ENCODE results near the gene TUFM. TPM values are rescaled to one million over a fixed set of nuclear protein-coding genes. Genes with fewer than 3 reads are reported as not detected.
"Not testable (repeated sequence)": the region's sequence is repeated elsewhere in the genome, so short reads cannot be mapped to it uniquely, and the experiment has no call there.

The TUFM gene
- polyA plus RNA-seq, 6 donors from 2014 or later = 123 to 231 (median 129) TPM

- H3K9me3 Mint-ChIP-seq; H3K36me3 Mint-ChIP-seq; ATAC-seq (ENCODE audit: low read depth in 2 of 2); DNase-seq; H3K27ac Mint-ChIP-seq; H3K27me3 Mint-ChIP-seq: not testable (repeated sequence)
- Mint-ChIP-seq H3K4me1 (peaks cover 32 to 50% (median 33%) of the 10 kb centered on the region in 3 donors), H3K4me3 (peak overlapping the region in 1 of 8 donors; percentile 64)
Observed at GRCh38 chr16:28867646-28868045, 21.5 kb upstream of the TUFM start.

- Mint-ChIP-seq H3K27ac (peak overlapping the region in 2 of 6 donors; percentile 57 to 68), H3K4me1 (peaks cover 32 to 50% (median 33%) of the 10 kb centered on the region in 3 donors), H3K36me3 (peaks cover 6 to 7% of the 10 kb centered on the region in 2 donors), H3K27me3 (no peaks in the 10 kb centered on the region), H3K9me3 (no peaks in the 10 kb centered on the region), H3K4me3 (peak overlapping the region in 1 of 8 donors; percentile 64)
- no peak for DNase-seq
- no peak for ATAC-seq (ENCODE audit: low read depth in 2 of 2)
Observed at GRCh38 chr16:28867241-28867640, 21.1 kb upstream of the TUFM start.

- Mint-ChIP-seq H3K4me1 (peaks cover 33 to 50% (median 35%) of the 10 kb centered on the region in 3 donors), H3K27me3 (no peaks in the 10 kb centered on the region), H3K27ac (no peak overlapping the region), H3K36me3 (peaks cover 6 to 7% of the 10 kb centered on the region in 2 donors), H3K9me3 (no peaks in the 10 kb centered on the region), H3K4me3 (peak overlapping the region in 4 of 8 donors; percentile 42 to 81 (median 58))
- DNase-seq = no peak
- ATAC-seq (ENCODE audit: low read depth in 2 of 2) = no peak
Observed at GRCh38 chr16:28866454-28866804, 20.3 kb upstream of the TUFM start.

GRCh38 chr16:28865722-28866453 lies 19.7 kb upstream of the TUFM start:
- peaks cover 6 to 7% of the 10 kb centered on the region in 2 donors for H3K36me3 Mint-ChIP-seq
- H3K4me1 Mint-ChIP-seq = peaks cover 33 to 50% (median 35%) of the 10 kb centered on the region in 3 donors
- H3K9me3 Mint-ChIP-seq = no peaks in the 10 kb centered on the region
- ATAC-seq (ENCODE audit: low read depth in 2 of 2) (no peak), DNase-seq (no peak)
- H3K27me3 Mint-ChIP-seq = no peaks in the 10 kb centered on the region
- peak overlapping the region in 6 of 8 donors; percentile 5 to 81 (median 50) for H3K4me3 Mint-ChIP-seq
- H3K27ac Mint-ChIP-seq = no peak overlapping the region

- peaks cover 3 to 6% of the 10 kb centered on the region in 2 donors for H3K36me3 Mint-ChIP-seq
- DNase-seq = no peak
- peak overlapping the region in 2 of 6 donors; percentile 92 to 95 for H3K27ac Mint-ChIP-seq
Observed at GRCh38 chr16:28865001-28865688, 19.0 kb upstream of the TUFM start.

GRCh38 chr16:28863929-28864793 lies 18.0 kb upstream of the TUFM start:
- H3K4me3 Mint-ChIP-seq = peak overlapping the region; percentile 88 to 100 (median 98)
- no peaks in the 10 kb centered on the region for H3K27me3 Mint-ChIP-seq
- DNase-seq = no peak
- H3K36me3 Mint-ChIP-seq = no peaks in the 10 kb centered on the region
- H3K4me1 Mint-ChIP-seq = peaks cover 34 to 45% (median 38%) of the 10 kb centered on the region in 3 donors
- H3K9me3 Mint-ChIP-seq = no peaks in the 10 kb centered on the region
- no peak for ATAC-seq (ENCODE audit: low read depth in 2 of 2)
- H3K27ac Mint-ChIP-seq = peak overlapping the region; percentile 88 to 99 (median 95)

More at GRCh38 chr16:28865001-28865688, 19.0 kb upstream of the TUFM start:
- no peaks in the 10 kb centered on the region for H3K27me3 Mint-ChIP-seq
- H3K4me1 Mint-ChIP-seq = peaks cover 35 to 47% (median 37%) of the 10 kb centered on the region in 3 donors
- H3K9me3 Mint-ChIP-seq = no peaks in the 10 kb centered on the region
- H3K4me3 Mint-ChIP-seq = peak overlapping the region in 7 of 8 donors; percentile 33 to 100 (median 95)
- ATAC-seq (ENCODE audit: low read depth in 2 of 2) = no peak

- Mint-ChIP-seq H3K9me3 (no peaks in the 10 kb centered on the region), H3K27me3 (no peaks in the 10 kb centered on the region), H3K36me3 (no peaks in the 10 kb centered on the region), H3K27ac (peak overlapping the region in 1 of 6 donors; percentile 88), H3K4me3 (peak overlapping the region in 1 of 8 donors; percentile 52), H3K4me1 (peaks cover 12 to 17% (median 14%) of the 10 kb centered on the region in 3 donors)
- ATAC-seq (ENCODE audit: low read depth in 2 of 2) = no peak
- DNase-seq = no peak
Observed at GRCh38 chr16:28859326-28859725, 13.2 kb upstream of the TUFM start.

GRCh38 chr16:28858421-28858820 lies 12.3 kb upstream of the TUFM start:
- no peak overlapping the region for H3K4me3 Mint-ChIP-seq
- H3K9me3 Mint-ChIP-seq = no peaks in the 10 kb centered on the region
- ATAC-seq (ENCODE audit: low read depth in 2 of 2) = no peak
- DNase-seq = no peak
- H3K4me1 Mint-ChIP-seq = peaks cover 5 to 13% (median 7%) of the 10 kb centered on the region in 3 donors
- H3K27me3 Mint-ChIP-seq = no peaks in the 10 kb centered on the region
- no peaks in the 10 kb centered on the region for H3K36me3 Mint-ChIP-seq
- H3K27ac Mint-ChIP-seq = peak overlapping the region in 1 of 6 donors; percentile 34

- Mint-ChIP-seq H3K4me1 (peaks cover 26 to 36% (median 34%) of the 10 kb centered on the region in 3 donors), H3K4me3 (peak overlapping the region; percentile 88 to 98 (median 94)), H3K9me3 (no peaks in the 10 kb centered on the region), H3K27ac (peak overlapping the region; percentile 33 to 98 (median 94)), H3K36me3 (peaks cover 0 to 8% of the 10 kb centered on the region in 2 donors), H3K27me3 (no peaks in the 10 kb centered on the region)
- no peak for ATAC-seq (ENCODE audit: low read depth in 2 of 2)
- DNase-seq = no peak
Observed at GRCh38 chr16:28846933-28847273, 755 bp upstream of the TUFM start.

- Mint-ChIP-seq H3K36me3 (peaks cover 0 to 8% of the 10 kb centered on the region in 2 donors), H3K4me1 (peaks cover 26 to 36% (median 34%) of the 10 kb centered on the region in 3 donors), H3K27me3 (no peaks in the 10 kb centered on the region), H3K27ac (peak overlapping the region in 5 of 6 donors; percentile 79 to 97 (median 93)), H3K9me3 (no peaks in the 10 kb centered on the region), H3K4me3 (peak overlapping the region; percentile 88 to 98 (median 94))
- ATAC-seq (ENCODE audit: low read depth in 2 of 2) (no peak), DNase-seq (no peak)
Observed at GRCh38 chr16:28845761-28846079, 428 bp downstream of the TUFM start.

- H3K36me3 Mint-ChIP-seq = peaks cover 0 to 8% of the 10 kb centered on the region in 2 donors
- peak overlapping the region in 4 of 6 donors; percentile 15 to 96 (median 58) for H3K27ac Mint-ChIP-seq
- no peaks in the 10 kb centered on the region for H3K27me3 Mint-ChIP-seq
- DNase-seq = no peak
- no peaks in the 10 kb centered on the region for H3K9me3 Mint-ChIP-seq
- H3K4me1 Mint-ChIP-seq = peaks cover 26 to 36% (median 34%) of the 10 kb centered on the region in 3 donors
- ATAC-seq (ENCODE audit: low read depth in 2 of 2) = no peak
- H3K4me3 Mint-ChIP-seq = peak overlapping the region; percentile 88 to 98 (median 94)
Observed at GRCh38 chr16:28845293-28845692, 855 bp downstream of the TUFM start.

- no peaks in the 10 kb centered on the region for H3K27me3 Mint-ChIP-seq
- no peaks in the 10 kb centered on the region for H3K9me3 Mint-ChIP-seq
- DNase-seq (no peak), ATAC-seq (ENCODE audit: low read depth in 2 of 2) (no peak)
- peaks cover 0 to 8% of the 10 kb centered on the region in 2 donors for H3K36me3 Mint-ChIP-seq
- H3K4me1 Mint-ChIP-seq = peaks cover 26 to 36% (median 34%) of the 10 kb centered on the region in 3 donors
- H3K27ac Mint-ChIP-seq = peak overlapping the region in 3 of 6 donors; percentile 67 to 96 (median 93)
- peak overlapping the region in 7 of 8 donors; percentile 41 to 98 (median 91) for H3K4me3 Mint-ChIP-seq
Observed at GRCh38 chr16:28844226-28844885, 1.8 kb downstream of the TUFM start.
